Mucosa of stomach (tissue), 1 donor: ENCODE data around the gene SYNE3.
A peak's percentile ranks its signal among the peaks of the same experiment; 100 is the strongest.

Source experiments
- H3K27me3 ChIP-seq: one replicate; pipeline ENCODE4 v1.7.0; 2013; ENCODE audit warnings: mild to moderate bottlenecking, low read length; ENCODE audit not compliant: control insufficient read depth, insufficient read depth
- H3K36me3 ChIP-seq: one replicate; pipeline ENCODE4 v1.7.0; 2013; ENCODE audit warnings: low read length; ENCODE audit not compliant: control insufficient read depth, insufficient read depth
- H3K4me1 ChIP-seq: one replicate; pipeline ENCODE4 v1.7.0; 2013; ENCODE audit warnings: mild to moderate bottlenecking, low read length; ENCODE audit not compliant: control insufficient read depth, insufficient read depth
- H3K4me3 ChIP-seq: one replicate; pipeline ENCODE4 v1.7.0; 2013; ENCODE audit warnings: low read length
- H3K9ac ChIP-seq: one replicate; pipeline ENCODE4 v1.7.0; 2013; ENCODE audit warnings: mild to moderate bottlenecking, low read length, moderate library complexity
- H3K9me3 ChIP-seq: one replicate; pipeline ENCODE4 v1.7.0; 2013; ENCODE audit warnings: mild to moderate bottlenecking, low read length, moderate library complexity; ENCODE audit not compliant: control insufficient read depth
- donor health status: Pancreatic carcinoma.

Gene SYNE3

DNA sequence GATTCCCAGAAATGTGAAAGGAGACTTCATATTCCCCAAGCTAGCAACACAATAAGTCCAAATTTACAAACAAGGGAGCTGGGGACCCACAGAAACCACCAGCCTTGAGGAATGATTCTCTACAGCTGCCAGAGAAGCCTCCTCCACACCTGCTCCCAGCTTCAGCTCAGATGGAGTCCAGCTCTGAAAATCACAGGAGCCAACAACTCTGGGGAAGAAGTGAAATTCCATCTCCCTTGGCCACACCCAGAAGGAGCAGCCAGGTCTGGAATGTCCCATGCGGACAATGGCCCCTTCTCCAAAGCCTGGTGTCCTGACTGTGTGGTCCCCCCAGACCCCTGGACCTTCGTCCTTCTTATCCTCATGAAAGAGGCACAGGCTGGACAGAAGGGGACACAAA, 45.4 kb downstream of the SYNE3 start:
- Histone ChIP-seq H3K9ac (no peak overlapping the region), H3K27me3 (no peaks in the 10 kb centered on the region), H3K36me3 (no peaks in the 10 kb centered on the region), H3K4me3 (no peak overlapping the region), H3K4me1 (peaks cover 36% of the 10 kb centered on the region), H3K9me3 (no peaks in the 10 kb centered on the region)

DNA sequence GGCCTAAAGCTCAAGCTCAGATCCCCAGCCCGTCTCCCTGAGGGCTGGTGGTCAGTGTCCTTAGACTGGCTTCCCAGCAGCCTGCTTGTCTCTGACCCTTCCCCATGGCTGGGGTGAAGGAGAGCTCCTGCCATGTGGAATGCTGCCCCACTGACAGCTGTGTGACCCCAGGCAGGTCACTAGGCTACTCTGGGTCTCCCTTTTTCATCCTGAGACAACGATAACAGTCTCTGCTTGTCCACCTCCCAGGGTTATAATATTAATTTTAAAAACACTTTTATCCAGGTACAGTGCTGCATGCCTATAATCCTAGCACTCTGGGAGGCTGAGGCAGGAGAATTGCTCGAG, 47.3 kb downstream of the SYNE3 start:
- Histone ChIP-seq H3K36me3 (no peaks in the 10 kb centered on the region), H3K27me3 (no peaks in the 10 kb centered on the region), H3K9ac (peak overlapping the region; percentile 61), H3K4me3 (no peak overlapping the region), H3K9me3 (no peaks in the 10 kb centered on the region), H3K4me1 (peaks cover 55% of the 10 kb centered on the region)

GRCh38 chr14:95468448-95469133, 47.9 kb downstream of the SYNE3 start:
- no peaks in the 10 kb centered on the region for H3K9me3 ChIP-seq
- no peaks in the 10 kb centered on the region for H3K27me3 ChIP-seq
- H3K36me3 ChIP-seq, result no peaks in the 10 kb centered on the region
- H3K9ac ChIP-seq, result peak overlapping the region; percentile 61
- H3K4me1 ChIP-seq, result peaks cover 60% of the 10 kb centered on the region
- H3K4me3 ChIP-seq, result peak overlapping the region; percentile 7

DNA sequence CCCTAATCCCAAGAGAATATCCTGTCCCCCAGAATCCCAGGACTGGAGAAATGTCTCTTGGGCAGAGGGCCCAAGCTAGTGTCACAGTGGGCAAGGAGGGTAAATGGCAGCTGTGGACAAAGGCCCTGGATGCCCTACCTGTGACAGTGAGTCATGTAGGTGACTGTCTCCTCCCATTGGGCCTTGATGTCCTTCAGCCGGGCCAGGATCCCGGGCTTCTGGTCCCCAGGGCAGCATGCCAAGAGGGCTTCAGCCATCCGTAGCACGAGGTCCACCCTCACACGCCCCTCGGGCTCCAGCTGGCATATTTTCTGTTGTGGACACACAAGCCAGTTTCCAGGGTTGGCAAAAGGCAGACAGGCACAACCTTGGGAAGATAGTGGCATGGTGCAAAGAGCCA, 48.8 kb downstream of the SYNE3 start:
- Histone ChIP-seq H3K4me1 (peaks cover 69% of the 10 kb centered on the region), H3K36me3 (no peaks in the 10 kb centered on the region), H3K27me3 (no peaks in the 10 kb centered on the region), H3K9me3 (no peaks in the 10 kb centered on the region), H3K4me3 (no peak overlapping the region), H3K9ac (no peak overlapping the region)

DNA sequence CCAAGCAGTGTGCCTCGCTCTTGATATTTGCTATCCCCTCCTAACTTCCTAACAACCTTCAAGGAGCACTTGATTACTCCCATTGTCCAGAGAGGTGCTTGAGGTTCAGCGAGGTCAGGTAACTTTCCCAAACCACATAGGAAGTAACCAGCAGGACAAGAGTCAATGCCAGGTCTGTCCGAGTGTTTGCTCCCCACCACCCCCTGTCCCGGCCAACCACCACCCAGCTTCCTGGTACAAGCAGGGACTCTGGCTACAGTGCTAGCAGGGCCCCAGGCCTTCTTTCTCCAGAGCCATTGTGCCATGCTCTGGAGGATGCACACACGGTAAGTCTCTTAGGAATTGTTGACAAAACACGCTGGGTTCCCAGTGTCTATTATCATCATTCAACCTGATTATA, 49.2 kb downstream of the SYNE3 start:
- Histone ChIP-seq H3K27me3 (no peaks in the 10 kb centered on the region), H3K4me1 (peaks cover 73% of the 10 kb centered on the region), H3K9me3 (no peaks in the 10 kb centered on the region), H3K36me3 (no peaks in the 10 kb centered on the region), H3K9ac (no peak overlapping the region), H3K4me3 (no peak overlapping the region)
